ENCODE data around the gene SLC24A1. TPM values are rescaled to one million over a fixed set of nuclear protein-coding genes. Genes with fewer than 3 reads are reported as not detected.

SLC24A1 gene
- total RNA-seq, 1 donor from 2014 or later, result 7.1 TPM

- no peak for ATAC-seq
Observed at GRCh38 chr15:65619626-65620290, 2.0 kb upstream of the SLC24A1 start.

GRCh38 chr15:65620833-65621232 lies 905 bp upstream of the SLC24A1 start:
- ATAC-seq, result no peak

DNA sequence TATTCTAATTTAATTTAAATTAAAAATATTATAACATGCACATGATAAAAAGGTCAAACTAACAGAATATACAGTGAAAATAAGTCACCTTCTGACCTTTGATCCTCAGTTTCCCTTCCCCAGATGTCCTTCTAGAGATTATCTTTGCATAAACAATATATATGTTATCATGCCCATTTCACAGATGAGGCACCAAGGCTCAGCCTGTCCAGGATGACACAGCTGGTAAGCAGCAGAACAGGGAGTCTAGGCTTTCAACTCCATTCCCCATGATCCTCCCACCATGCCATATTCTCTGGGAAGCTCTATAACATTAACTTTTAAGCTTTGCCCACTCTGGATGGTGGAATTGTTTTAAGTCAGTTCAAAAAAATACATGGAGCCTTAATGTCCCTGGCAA lies 1.4 kb downstream of the SLC24A1 start:
- ATAC-seq, result no peak

- ATAC-seq, result no peak
Observed at GRCh38 chr15:65626856-65627255, 5.1 kb downstream of the SLC24A1 start.

GRCh38 chr15:65629548-65629947 lies 7.8 kb downstream of the SLC24A1 start:
- ATAC-seq, result no peak

GRCh38 chr15:65630760-65631159 lies 9.0 kb downstream of the SLC24A1 start:
- no peak for ATAC-seq

GRCh38 chr15:65631503-65631902 lies 9.8 kb downstream of the SLC24A1 start:
- ATAC-seq, result no peak

- no peak for ATAC-seq
Observed at GRCh38 chr15:65632780-65633375, 11.1 kb downstream of the SLC24A1 start.

DNA sequence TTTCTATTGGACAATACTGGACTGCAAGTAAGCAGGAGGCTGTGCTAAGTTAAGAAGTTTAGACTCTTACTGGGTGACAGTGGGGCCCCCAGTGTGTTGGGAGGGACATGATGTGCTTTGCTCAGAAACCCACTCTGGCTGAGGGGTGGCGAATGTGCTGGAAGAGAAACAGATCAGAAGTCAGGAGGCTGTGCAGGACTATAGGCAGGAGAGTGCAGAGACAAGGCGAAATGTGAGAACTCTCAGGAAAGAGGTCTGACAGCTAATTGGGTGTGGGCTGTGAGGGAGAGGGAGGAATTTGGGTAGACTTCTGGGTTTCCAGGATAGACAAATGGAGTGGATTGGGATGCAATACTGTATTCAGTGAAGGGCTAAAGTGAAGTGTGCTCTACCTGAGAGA lies 12.0 kb downstream of the SLC24A1 start:
- ATAC-seq, result no peak

DNA sequence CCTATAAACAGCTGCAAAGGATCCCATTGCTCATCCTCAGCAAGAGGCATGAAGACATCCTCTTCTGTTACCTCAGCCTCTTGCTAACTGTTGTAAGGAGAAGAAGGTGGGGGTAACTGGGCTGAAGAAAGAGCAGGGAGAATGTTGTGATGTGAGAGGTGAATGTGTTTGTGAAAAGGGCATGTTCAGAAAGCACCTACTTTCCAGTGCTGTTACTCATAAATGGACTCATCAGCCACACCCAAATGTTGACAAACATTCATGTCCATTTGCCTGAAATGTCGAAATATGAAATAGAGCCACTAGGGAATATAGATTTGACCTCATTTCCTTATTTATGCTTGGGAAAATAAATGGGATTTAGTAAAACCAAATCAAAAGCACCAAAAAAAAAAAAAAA lies 12.6 kb downstream of the SLC24A1 start:
- no peak for ATAC-seq

DNA sequence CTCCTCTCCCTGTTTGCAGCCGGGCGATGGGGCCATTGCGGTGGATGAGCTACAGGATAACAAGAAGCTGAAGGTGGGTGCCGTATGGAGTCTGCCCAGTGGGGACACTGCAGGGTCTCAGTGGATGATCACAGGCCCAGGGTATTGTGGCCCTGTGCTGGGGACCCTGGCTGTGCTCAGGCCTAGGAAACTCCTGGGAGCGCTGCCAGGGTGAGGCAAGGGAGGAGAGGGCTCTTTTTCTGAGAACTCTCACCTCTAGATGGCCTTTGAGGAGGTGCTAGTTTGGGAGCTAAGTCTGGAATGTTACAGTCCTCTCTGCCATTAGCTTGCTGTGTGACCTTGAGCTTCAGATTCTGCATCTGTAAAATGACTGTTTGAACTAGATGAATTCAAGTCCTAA lies 16.4 kb downstream of the SLC24A1 start:
- ATAC-seq, result peak; percentile 29

- peak; percentile 70 for ATAC-seq
Observed at GRCh38 chr15:65638681-65639089, 16.9 kb downstream of the SLC24A1 start.

- no peak for ATAC-seq
Observed at GRCh38 chr15:65639509-65639908, 17.8 kb downstream of the SLC24A1 start.

GRCh38 chr15:65641768-65642475 lies 20.2 kb downstream of the SLC24A1 start:
- no peak for ATAC-seq

GRCh38 chr15:65642594-65642993 lies 20.9 kb downstream of the SLC24A1 start:
- ATAC-seq, result no peak

- no peak for ATAC-seq
Observed at GRCh38 chr15:65644282-65644681, 22.5 kb downstream of the SLC24A1 start.

- ATAC-seq, result no peak
Observed at GRCh38 chr15:65645392-65645791, 23.7 kb downstream of the SLC24A1 start.

DNA sequence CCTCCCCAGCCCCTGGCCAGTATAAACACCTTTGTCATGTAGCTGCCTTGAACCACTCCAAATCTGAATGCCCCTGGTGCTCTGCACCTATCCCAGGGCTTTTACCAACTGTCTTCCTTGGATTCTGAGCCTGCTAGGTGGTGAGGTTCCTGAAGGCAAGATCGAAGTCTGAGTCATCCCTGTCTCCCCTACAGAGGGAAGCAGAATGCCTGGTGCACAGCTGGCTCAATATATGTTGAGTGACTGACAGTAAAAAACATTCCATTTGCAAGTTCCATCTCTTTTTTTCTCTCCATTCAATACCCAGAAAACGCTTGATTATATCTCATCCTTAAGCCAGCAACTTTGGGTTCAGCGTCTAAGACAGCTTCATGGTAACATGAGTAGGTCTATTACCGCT lies 24.7 kb downstream of the SLC24A1 start:
- ATAC-seq, result no peak

GRCh38 chr15:65650312-65651041 lies 28.7 kb downstream of the SLC24A1 start:
- ATAC-seq, result no peak

DNA sequence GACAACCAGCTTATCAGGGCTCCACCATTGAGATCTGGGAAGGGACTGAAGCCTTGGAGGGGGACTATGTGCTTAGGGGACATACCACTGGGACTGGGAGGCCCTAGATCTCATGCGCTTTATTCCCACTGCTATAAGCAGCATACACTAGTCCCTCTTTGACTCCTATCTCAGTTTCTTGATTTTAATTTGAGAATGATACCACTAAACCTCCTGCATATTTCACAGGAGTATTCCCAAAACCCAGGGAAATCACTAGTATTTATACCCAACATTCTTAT lies 29.2 kb downstream of the SLC24A1 start:
- no peak for ATAC-seq

- no peak for ATAC-seq
Observed at GRCh38 chr15:65651831-65652749, 30.4 kb downstream of the SLC24A1 start.

GRCh38 chr15:65653341-65653740 lies 31.6 kb downstream of the SLC24A1 start:
- no peak for ATAC-seq
